ENCODE data around the gene ANAPC7. TPM values are rescaled to one million over a fixed set of nuclear protein-coding genes. Genes with fewer than 3 reads are reported as not detected.

ANAPC7 gene
- total RNA-seq, 1 experiment from 2014 or later = 52.4 TPM

DNA sequence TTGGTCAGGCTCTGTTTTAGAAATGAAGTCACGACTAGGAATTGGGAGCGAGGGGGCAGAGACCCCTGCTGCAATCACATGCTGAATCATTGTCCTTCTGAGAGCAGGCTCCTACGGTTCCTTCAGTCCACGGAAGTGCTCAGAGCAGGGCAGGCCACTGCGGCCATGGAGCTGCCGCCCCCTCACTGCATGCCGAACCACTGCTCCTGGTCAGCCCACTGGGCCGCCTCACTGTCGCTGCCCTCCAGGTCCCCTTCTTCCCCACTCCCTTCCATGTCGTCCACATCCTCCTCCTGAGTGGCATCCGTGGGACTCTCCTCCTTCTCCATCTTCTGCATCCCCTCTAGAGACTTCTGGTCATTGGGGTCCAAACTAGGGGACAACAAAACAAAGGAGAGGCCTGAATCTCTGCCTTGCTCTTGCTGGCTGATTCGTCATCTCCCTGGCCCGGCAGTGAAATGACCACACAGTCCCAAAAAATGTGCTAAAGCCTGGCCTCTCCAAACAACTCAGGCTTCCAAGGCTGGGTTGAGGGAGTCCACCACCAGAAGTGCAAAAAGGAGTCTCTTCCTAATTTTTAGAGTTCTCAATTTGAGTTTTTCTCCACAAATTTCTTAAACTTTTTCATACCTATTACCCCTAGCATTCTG lies 29.4 kb downstream of the ANAPC7 start:
- H3K4me1 ChIP-seq (replicated peaks; ENCODE audit: insufficient read depth) = no peaks in the 10 kb centered on the region
- no peak overlapping the region for H3K4me2 ChIP-seq
- CTCF ChIA-PET = no interaction called here
- no peaks in the 10 kb centered on the region for H3K79me2 ChIP-seq (ENCODE audit: low read depth)
- H3K9me3 ChIP-seq (ENCODE audit: insufficient read depth, low read depth) = no peaks in the 10 kb centered on the region
- no TSS peak for BruUV-seq (replicated peaks)
- intact Hi-C loops (cut with micrococcal nuclease; ENCODE audit: unreplicated experiment) = no loop called here
- peaks cover 9% of the 10 kb centered on the region; the same call in 1 of the 2 replicates for H3F3A ChIP-seq (ENCODE audit: insufficient read depth, low read depth)
- H3K27me3 ChIP-seq (ENCODE audit: insufficient read depth, low read depth) = no peaks in the 10 kb centered on the region
- H2AFZ ChIP-seq = no peak overlapping the region
- H3K4me3 ChIP-seq = no peak overlapping the region
- no peak overlapping the region for H3K27ac ChIP-seq
- TF ChIP-seq, protein P1, sequence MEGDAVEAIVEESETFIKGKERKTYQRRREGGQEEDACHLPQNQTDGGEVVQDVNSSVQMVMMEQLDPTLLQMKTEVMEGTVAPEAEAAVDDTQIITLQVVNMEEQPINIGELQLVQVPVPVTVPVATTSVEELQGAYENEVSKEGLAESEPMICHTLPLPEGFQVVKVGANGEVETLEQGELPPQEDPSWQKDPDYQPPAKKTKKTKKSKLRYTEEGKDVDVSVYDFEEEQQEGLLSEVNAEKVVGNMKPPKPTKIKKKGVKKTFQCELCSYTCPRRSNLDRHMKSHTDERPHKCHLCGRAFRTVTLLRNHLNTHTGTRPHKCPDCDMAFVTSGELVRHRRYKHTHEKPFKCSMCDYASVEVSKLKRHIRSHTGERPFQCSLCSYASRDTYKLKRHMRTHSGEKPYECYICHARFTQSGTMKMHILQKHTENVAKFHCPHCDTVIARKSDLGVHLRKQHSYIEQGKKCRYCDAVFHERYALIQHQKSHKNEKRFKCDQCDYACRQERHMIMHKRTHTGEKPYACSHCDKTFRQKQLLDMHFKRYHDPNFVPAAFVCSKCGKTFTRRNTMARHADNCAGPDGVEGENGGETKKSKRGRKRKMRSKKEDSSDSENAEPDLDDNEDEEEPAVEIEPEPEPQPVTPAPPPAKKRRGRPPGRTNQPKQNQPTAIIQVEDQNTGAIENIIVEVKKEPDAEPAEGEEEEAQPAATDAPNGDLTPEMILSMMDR (conservative IDR thresholded peaks at IDR 0.05) = no peak
- TF ChIP-seq EZH2 (IDR thresholded peaks at IDR 0.05; ENCODE audit: low read depth) = no peak
- H3K36me3 ChIP-seq (ENCODE audit: low read depth) = peaks cover 25% of the 10 kb centered on the region
- POLR2A ChIA-PET (ENCODE audit: unreplicated experiment) = no interaction called here
- H4K20me1 ChIP-seq (ENCODE audit: insufficient read depth) = no peaks in the 10 kb centered on the region
- no peaks in the 10 kb centered on the region for H3K9me2 ChIP-seq (ENCODE audit: insufficient read depth)
- no peak for DNase-seq

DNA sequence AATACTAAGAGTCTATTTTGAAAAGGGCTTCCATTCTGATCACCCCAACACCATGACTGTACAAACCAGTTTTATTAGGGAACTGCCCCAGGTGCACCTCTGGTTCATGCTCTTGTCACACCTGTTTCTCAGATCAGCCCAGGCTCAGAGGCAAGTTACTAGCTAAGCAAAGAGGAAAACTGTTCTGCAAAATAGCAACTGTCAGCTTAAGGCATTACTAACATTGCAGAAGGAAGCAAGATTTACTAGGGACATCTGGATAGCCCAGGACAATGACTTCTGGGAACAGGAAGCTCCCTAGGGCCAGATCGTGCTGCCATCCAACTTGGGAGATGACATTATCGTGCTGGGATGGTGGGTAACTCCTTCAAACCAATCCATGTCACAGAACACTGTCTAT lies 30.1 kb downstream of the ANAPC7 start:
- H3K79me2 ChIP-seq (ENCODE audit: low read depth) = no peaks in the 10 kb centered on the region
- ChIA-PET CTCF (no interaction called here), POLR2A (ENCODE audit: unreplicated experiment) (no interaction called here)
- no peaks in the 10 kb centered on the region for H3K4me1 ChIP-seq (replicated peaks; ENCODE audit: insufficient read depth)
- no peak overlapping the region for H3K4me2 ChIP-seq
- H4K20me1 ChIP-seq (ENCODE audit: insufficient read depth) = no peaks in the 10 kb centered on the region
- peaks cover 25% of the 10 kb centered on the region for H3K36me3 ChIP-seq (ENCODE audit: low read depth)
- no peaks in the 10 kb centered on the region for H3K9me3 ChIP-seq (ENCODE audit: insufficient read depth, low read depth)
- H3K27me3 ChIP-seq (ENCODE audit: insufficient read depth, low read depth) = no peaks in the 10 kb centered on the region
- H2AFZ ChIP-seq = no peak overlapping the region
- TF ChIP-seq EZH2 (IDR thresholded peaks at IDR 0.05; ENCODE audit: low read depth) = no peak
- TF ChIP-seq, protein P1 (conservative IDR thresholded peaks at IDR 0.05) = no peak
- H3K27ac ChIP-seq = no peak overlapping the region
- DNase-seq = no peak
- BruUV-seq (replicated peaks) = no TSS peak
- intact Hi-C loops (cut with micrococcal nuclease; ENCODE audit: unreplicated experiment) = no loop called here
- H3K9me2 ChIP-seq (ENCODE audit: insufficient read depth) = no peaks in the 10 kb centered on the region
- no peak overlapping the region for H3K4me3 ChIP-seq
- peaks cover 9% of the 10 kb centered on the region; the same call in 1 of the 2 replicates for H3F3A ChIP-seq (ENCODE audit: insufficient read depth, low read depth)

DNA sequence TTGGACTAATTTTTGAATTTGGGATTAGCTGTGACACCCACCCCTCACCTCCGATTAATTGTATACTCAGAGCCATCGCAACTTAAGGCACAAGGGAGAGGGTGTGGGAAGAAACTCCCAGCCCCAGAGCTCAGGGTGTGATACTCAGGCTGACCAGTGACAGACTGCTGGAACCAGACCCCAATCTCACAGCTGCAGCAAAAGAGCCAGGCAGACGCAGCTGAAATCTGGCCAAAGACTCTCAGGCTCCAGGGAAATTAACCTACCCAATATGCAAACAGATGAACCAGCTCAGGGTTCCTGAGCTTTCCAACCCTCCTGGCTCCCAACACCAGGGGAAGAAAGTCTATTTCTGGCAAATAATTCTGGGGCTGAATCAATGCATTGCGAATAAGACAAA lies 30.5 kb downstream of the ANAPC7 start:
- H3K27ac ChIP-seq = no peak overlapping the region
- intact Hi-C loops (cut with micrococcal nuclease; ENCODE audit: unreplicated experiment) = no loop called here
- H3K27me3 ChIP-seq (ENCODE audit: insufficient read depth, low read depth) = no peaks in the 10 kb centered on the region
- no peaks in the 10 kb centered on the region for H3K9me2 ChIP-seq (ENCODE audit: insufficient read depth)
- TF ChIP-seq, protein P1 (conservative IDR thresholded peaks at IDR 0.05) = no peak
- no peak for TF ChIP-seq EZH2 (IDR thresholded peaks at IDR 0.05; ENCODE audit: low read depth)
- no TSS peak for BruUV-seq (replicated peaks)
- H3K4me3 ChIP-seq = no peak overlapping the region
- ChIA-PET CTCF (no interaction called here), POLR2A (ENCODE audit: unreplicated experiment) (no interaction called here)
- no peaks in the 10 kb centered on the region for H3K79me2 ChIP-seq (ENCODE audit: low read depth)
- H3F3A ChIP-seq (ENCODE audit: insufficient read depth, low read depth) = peaks cover 9% of the 10 kb centered on the region; the same call in 1 of the 2 replicates
- no peak overlapping the region for H2AFZ ChIP-seq
- H3K36me3 ChIP-seq (ENCODE audit: low read depth) = peaks cover 25% of the 10 kb centered on the region
- no peaks in the 10 kb centered on the region for H4K20me1 ChIP-seq (ENCODE audit: insufficient read depth)
- no peaks in the 10 kb centered on the region for H3K4me1 ChIP-seq (replicated peaks; ENCODE audit: insufficient read depth)
- H3K9me3 ChIP-seq (ENCODE audit: insufficient read depth, low read depth) = no peaks in the 10 kb centered on the region
- DNase-seq = no peak
- no peak overlapping the region for H3K4me2 ChIP-seq
